ENCODE results near the gene PKIB.

The PKIB gene

DNA sequence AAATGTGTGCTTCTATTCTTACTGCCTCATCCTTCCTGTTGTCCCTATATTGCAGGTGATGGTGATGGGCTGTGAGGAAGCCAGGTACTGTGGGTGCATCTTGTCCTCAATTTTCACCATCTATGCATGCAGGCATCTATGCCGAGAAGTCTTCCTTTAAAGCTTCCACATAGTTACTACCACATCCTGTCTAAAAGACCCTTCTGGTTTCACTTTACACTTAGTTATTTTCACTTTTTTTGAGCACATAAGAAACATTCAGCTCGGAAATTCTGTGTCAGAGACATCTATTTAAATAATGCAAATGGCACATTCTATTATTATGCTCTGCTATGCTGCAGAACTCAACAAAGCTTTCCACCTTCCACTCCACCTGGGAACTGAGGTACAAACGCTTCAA lies 141.1 kb downstream of the PKIB start:
- no peak for DNase-seq

DNA sequence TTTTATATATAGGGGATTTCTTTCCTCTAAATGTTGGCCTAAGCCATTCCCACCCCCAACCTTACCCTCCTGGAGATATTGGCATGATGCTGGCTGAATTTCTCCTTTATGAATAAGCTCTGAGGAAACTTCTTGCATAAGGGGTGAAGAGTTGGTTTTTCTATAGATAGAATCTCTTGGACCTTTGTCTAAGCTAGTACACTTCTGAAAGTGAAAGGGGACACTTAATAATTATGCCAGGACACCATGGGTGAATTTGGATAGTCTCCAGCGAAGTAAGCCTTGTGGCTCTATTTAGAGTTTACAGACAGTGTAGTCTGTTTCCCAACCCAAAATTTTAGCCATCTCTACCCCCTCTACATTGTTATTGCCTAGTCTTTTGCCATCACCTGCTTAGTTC lies 142.3 kb downstream of the PKIB start:
- DNase-seq = no peak

DNA sequence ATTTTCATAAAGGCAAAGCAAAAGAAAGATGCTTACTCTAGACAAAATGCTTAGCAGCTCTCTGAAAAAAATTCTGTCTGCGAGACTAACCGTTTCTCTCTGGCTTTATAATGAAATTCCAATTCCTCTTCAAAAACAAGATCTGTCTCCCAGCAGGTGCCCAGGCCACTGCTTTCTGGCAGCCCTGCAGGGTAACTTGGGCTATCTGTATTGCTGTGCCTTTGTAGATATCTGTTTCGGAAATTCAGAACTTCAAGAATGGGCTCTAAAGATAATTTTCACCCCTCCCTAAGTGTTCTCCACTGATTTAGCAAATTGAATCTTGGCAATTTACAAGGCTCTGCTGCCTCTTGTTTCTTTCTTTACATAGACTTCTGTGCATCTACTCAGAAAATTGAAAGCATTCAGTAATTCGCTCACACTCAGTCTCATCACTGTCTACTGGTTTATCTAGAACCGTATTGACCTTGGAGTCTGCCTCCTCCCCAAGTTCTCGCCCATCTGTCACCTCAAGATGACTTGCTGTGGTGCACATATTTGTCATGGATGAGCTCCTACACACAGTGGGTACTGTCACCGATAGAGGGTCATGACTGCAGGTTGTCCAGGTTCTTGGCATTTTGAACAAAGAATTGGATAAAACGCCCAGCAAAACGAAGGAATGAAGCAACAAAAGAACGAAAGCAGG lies 142.9 kb downstream of the PKIB start:
- no peak for DNase-seq

DNA sequence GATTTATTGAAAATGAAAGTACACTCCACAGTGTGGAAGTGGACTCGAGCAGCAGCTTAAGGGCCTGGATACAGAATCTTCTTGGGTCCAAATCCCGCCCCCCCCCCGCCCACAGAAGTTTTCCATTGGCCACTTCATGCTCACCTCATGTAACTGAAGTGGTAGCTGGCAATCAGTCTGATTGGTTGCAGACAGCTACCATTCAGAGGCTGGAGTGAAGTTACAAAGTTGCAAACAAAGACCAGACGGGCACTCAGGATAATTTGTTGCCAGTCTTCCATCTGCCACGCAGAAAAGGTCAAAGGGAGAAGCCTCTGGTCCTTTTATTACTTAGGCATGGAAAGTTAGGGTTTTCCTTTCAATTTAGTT lies 143.5 kb downstream of the PKIB start:
- no peak for DNase-seq

DNA sequence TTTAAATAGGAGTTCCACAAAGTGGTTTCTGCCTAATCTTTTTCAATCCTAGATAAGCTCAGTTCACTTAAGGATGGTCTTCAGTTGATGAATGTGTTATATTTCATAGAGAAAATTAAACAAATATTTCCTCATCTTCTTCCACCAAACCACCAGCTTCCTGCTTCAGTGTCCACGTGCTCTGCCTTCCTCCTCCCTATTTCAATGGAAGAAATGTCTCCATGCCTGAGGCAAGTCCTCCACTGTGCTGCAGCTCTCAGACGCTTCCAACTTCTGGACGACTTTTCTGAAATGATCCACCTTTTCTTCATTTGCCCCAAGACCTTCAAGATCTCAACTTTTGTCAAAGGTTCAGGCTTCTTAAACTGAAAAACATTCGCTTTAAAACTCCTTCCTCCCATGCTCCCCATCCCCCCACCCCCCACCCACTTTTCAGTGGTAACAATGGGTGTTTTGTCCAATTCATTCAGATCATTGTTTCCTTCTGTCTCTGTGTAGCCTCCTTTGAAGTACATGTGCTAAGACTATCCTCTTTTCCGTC lies 144.1 kb downstream of the PKIB start:
- DNase-seq = no peak

DNA sequence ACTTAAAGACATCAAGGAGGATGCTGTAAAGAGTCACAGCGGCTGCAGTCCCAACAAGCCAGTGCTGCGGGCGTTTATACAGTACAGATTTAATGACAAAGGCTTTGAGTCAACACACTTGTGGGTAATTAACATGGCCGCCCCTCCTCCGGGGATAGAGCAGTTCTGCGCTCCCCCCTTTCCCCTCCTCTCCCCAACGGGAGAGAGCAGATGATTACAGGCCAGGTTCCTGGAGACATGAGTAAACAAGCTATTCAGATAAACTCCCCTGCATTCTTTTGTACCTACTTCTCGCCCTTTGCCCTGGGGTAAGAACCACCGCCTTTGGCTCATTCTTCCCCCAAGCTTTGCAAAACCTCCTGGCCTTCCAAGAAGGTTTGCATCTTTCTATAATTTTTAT lies 145.7 kb downstream of the PKIB start:
- no peak for DNase-seq

DNA sequence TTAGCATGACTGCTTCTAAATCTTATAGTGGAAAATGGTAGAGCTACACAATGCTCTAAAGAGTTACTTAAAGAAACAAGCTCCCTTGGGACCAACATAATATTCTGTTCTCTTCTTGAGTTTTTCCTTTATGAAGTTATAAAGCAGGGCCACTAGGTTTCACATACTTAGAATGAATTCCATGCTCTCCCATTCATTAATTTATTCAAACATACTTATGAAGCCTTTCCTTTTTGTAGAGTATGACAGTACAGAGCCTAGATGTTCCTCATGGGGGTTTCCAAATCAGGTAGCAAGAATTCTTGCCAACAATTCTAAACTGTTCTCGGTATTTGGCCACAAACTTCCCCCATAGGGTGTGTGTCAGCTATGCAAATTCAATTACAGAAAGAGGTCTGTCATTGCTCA lies 148.7 kb downstream of the PKIB start:
- no peak for DNase-seq

DNA sequence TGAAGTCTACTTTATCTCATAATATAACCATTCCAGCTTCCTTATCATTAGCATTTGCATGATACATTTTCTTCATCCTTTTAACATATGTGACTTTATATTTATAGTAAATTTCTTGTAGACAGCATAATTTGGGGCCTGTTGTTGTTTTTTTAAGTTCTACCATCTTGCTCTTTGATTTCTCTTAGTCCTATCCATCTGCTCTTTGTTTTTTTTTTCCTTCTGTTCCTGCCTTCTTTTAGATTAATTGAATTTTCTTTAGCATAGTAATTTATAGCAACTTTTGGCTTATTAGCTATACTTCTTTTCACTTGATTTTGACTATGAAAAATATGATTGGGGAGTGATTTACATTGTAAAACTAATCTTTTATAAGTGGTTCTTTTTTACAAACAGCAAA lies 150.1 kb downstream of the PKIB start:
- no peak for DNase-seq

DNA sequence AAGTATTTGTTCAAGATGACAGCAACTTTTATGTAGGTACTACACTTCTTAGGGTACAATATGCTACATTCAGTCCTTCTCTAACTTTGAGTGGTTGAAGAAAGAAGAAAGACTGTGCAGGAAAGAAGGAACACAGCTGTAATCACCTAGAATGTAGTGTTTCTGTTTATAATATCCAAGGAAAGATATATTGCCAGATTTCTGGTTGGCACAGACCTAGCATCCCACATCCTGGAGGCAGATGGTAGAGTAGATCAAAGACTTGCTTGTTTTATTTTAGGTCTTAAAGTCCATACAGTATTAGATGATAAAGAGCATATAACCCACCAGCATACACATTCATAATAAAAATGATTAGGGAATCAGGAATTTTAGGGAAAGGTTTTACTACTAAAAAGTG lies 156.1 kb downstream of the PKIB start:
- DNase-seq = no peak

DNA sequence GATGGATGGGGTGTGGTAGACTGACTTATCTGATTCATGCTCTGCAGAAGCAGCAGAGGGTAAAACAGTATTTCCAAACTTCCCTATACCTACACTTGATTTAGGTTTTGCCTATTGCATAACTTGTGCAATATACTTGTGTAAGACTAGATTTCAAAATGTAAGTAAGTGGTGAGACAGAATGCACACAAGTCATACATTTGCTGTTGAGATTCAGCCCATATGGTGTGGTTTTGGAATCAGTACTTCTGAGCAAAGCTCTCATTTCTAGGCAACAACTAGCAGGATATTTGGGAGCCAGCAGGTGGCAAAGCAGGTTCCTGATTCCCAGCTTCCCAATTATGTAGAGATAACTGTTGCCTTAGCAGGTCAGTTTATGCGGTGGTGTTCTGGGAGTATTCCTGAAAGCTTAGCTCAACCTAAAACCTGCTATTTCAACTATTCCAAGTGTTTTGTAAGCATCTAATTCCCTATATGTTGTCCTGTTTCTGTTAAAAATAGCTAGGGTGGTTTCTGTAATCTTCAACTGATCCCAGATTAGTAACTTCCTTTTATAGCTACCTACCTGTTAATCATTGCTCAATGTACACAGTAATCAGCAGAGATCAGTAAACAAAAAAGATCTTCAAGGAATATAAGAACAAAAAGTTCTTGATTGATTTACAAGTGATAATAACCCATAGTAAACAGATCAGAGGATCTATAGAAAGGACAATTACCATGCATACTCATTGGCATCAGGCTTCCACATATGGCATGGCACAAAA lies 160.8 kb downstream of the PKIB start:
- DNase-seq = peak; percentile 43

DNA sequence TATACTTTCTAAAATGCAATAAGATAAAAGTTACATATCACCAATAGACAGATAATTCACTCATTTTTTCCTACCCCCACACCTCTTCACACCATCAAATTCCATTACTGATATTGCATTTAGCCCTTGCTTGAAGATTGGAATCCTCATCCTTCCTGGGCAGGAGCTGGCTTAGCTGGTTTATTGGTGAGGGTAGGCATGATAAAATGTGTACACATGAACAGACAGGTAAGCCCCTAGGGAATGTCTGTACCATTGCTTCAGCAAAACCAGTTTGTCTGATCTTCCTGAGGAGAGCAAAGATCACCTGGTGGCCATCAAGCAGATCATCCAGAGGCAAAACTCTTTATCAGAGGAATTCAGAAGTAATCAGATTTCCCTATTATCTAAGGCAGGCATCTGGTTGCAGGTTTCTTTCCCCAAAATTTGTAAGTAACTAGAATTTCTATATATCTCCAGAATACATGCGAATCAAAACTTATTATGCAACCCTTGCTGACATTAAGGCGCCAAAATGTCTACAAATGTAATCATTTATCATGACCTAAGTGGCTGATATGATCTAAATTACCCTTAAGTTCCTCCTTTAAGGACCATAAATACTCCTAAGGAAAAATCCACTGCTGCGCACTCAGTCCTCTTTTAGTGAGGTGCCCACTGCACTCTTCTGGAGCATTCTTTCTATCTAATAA lies 162.7 kb downstream of the PKIB start:
- no peak for DNase-seq
